Fibroblast of the aortic adventitia (primary cell): Measurements from ENCODE around the gene IL4R. TPM values are rescaled to one million over a fixed set of nuclear protein-coding genes. Genes with fewer than 3 reads are reported as not detected.
"Not testable (repeated sequence)": the region's sequence is repeated elsewhere in the genome, so short reads cannot be mapped to it uniquely, and the experiment has no call there.

ENCODE experiments used
- DNase-seq: peaks from one replicate; pipeline ENCODE4 v3.0.0-alpha.2; 2010; ENCODE audit warnings: low read depth
- H3K4me3 ChIP-seq: 2 replicates; pipeline ENCODE4 v1.5.1; 2011; ENCODE audit warnings: low read depth, mild to moderate bottlenecking, control low read depth, low read length, moderate library complexity
- CTCF ChIP-seq: IDR thresholded peaks from 2 replicates; pipeline ENCODE4 v1.5.1; 2011; ENCODE audit warnings: mild to moderate bottlenecking, low read length, control low read depth, inconsistent platforms; ENCODE audit not compliant: insufficient read depth
- total RNA-seq: library from RNA; depleted of rRNA; stranded (reverse); fragments of >200 nt; gene quantifications from 2 replicates; pipeline ENCODE4 v1.2.3, GENCODE V29; 2012; ENCODE audit warnings: low replicate concordance

IL4R gene
- total RNA-seq, 1 donor, result 25.6 TPM

- H3K4me3 ChIP-seq, result no peak overlapping the region
These were observed 25.9 kb upstream of the IL4R start for GRCh38 chr16:27287887-27288286.

GRCh38 chr16:27288313-27288712 lies 25.5 kb upstream of the IL4R start:
- DNase-seq, H3K4me3 ChIP-seq: not testable (repeated sequence)

More at GRCh38 chr16:27287887-27288286, 25.9 kb upstream of the IL4R start:
- TF ChIP-seq CTCF, result no peak
- DNase-seq, result no peak

- DNase-seq, result no peak
- no peak for TF ChIP-seq CTCF
- H3K4me3 ChIP-seq, result no peak overlapping the region
These were observed 24.1 kb upstream of the IL4R start for GRCh38 chr16:27289669-27290068.

GRCh38 chr16:27290562-27290961 lies 23.2 kb upstream of the IL4R start:
- H3K4me3 ChIP-seq, result no peak overlapping the region
- DNase-seq, result peak; percentile 20
- no peak for TF ChIP-seq CTCF

GRCh38 chr16:27291106-27291505 lies 22.7 kb upstream of the IL4R start:
- DNase-seq, result peak; percentile 17
- H3K4me3 ChIP-seq, result no peak overlapping the region
- TF ChIP-seq CTCF, result no peak

GRCh38 chr16:27291722-27292240 lies 22.0 kb upstream of the IL4R start:
- no peak for TF ChIP-seq CTCF
- H3K4me3 ChIP-seq, result no peak overlapping the region
- DNase-seq, result no peak

- TF ChIP-seq CTCF, result no peak
- H3K4me3 ChIP-seq, result no peak overlapping the region
- no peak for DNase-seq
These were observed 20.4 kb upstream of the IL4R start for GRCh38 chr16:27293343-27293742.
